ENCODE data around the gene MAMDC4.
A peak's percentile ranks its signal among the peaks of the same experiment; 100 is the strongest.

Gene MAMDC4

GRCh38 chr9:136856079-136856476 is 3.9 kb downstream of the MAMDC4 start (continued):
- TF ChIP-seq PRDM2 (tag by site-specific recombination; IDR thresholded peaks at IDR 0.05; ENCODE audit: borderline replicate concordance) = no peak
- TF ChIP-seq ZNF174 (tag by site-specific recombination; IDR thresholded peaks at IDR 0.05) = no peak
- TF ChIP-seq ZNF792 (tag by site-specific recombination; IDR thresholded peaks at IDR 0.05) = no peak
- TF ChIP-seq ZNF529 (tag by site-specific recombination; IDR thresholded peaks at IDR 0.05; ENCODE audit: insufficient replicate concordance) = no peak
- no peak for TF ChIP-seq ZNF549 (tag by site-specific recombination; IDR thresholded peaks at IDR 0.05)
- no peak for TF ChIP-seq ZNF24 (tag by site-specific recombination; IDR thresholded peaks at IDR 0.05)
- no peak for TF ChIP-seq ZEB2 (tag by site-specific recombination; IDR thresholded peaks at IDR 0.05)

GRCh38 chr9:136856541-136857141 is 4.5 kb downstream of the MAMDC4 start:
- H3K9me3 ChIP-seq (ENCODE audit: control insufficient read depth, insufficient read depth, low read depth, low read length) = no peaks in the 10 kb centered on the region
- POLR2A ChIA-PET = interaction anchor here (0.6 to 1.0 kb wide), 3 partner anchors 9 to 29 kb away, joined by 3 to 5 read pairs (median 4); partner anchors contain the start of genes EDF1 and TRAF2
- H3K27ac ChIP-seq (ENCODE audit: extremely low read depth, low read depth, low read length) = no peak overlapping the region
- no peak overlapping the region for H3K4me3 ChIP-seq (ENCODE audit: low read depth, low read length)
- CTCF ChIA-PET = interaction anchor here (0.5 to 0.7 kb wide), 2 partner anchors 120 to 173 kb away, joined by 4 to 5 read pairs; no protein-coding TSS in a partner anchor
- peaks cover 0 to 43% of the 10 kb centered on the region in 2 experiments; a peak in 1 of 3 replicates for H3K36me3 ChIP-seq (ENCODE audit: control insufficient read depth in 2 of 2, insufficient read depth in 1 of 2, low read length in 2 of 2)
- no peak for TF ChIP-seq ZNF76 (tag by site-specific recombination; IDR thresholded peaks at IDR 0.05; ENCODE audit: borderline replicate concordance, low read depth)
- 0 out of 2 replicates have a peak, but pooled peaks have one; percentile 7 for TF ChIP-seq BCL11A (tag by site-specific recombination; IDR thresholded peaks at IDR 0.05; ENCODE audit: low read depth)
- TF ChIP-seq PRDM2 (tag by site-specific recombination; IDR thresholded peaks at IDR 0.05; ENCODE audit: borderline replicate concordance) = no peak
- peak; percentile 54 for TF ChIP-seq GLIS2 (tag by site-specific recombination; IDR thresholded peaks at IDR 0.05)
- peak; percentile 16; the same call in 1 of the 2 replicates for TF ChIP-seq CTCF (tag by site-specific recombination; IDR thresholded peaks at IDR 0.05)
- no peaks in the 10 kb centered on the region for H3K4me1 ChIP-seq (ENCODE audit: control insufficient read depth, insufficient read depth, low read length)
